ENCODE measurements around the gene CXCR5.

DNA sequence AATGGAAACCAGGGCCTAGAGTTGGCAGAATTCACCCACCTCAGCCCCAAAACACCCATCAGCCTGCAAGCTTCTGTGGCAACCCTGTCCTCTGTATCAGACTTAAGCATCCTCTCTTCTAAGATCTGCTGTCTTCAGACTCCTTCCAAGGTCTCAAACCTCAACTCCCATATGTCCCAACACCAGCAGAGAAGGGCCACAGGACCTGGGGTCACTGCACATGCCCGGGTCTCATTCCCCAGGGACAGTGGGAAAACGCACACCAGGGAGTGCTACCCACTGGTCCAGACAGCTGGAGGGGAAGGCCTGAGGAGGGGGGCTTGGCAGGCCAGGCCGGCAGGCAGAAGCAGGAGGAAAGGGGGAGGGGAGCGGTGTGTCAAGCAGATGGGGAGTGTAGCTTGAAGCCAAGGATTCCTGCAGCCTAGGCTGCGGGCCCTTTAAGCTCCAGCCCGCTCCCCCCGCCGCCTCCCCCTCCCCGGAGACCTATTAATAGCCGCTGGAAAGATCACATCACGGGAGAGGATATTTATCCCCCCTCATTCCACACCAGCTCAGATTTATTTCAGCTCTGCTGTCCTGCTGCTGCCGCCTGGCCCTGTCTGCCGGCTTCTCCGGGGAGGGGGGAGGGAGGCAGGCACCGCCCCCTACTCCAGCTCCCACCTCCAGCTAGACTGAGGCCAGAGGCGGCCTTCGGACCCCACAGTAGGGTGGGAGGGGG, 25.4 kb downstream of the CXCR5 start:
- TF ChIP-seq EZH2 (IDR thresholded peaks at IDR 0.05) (no peak), POLR2AphosphoS5 (IDR thresholded peaks at IDR 0.05; ENCODE audit: borderline replicate concordance, low read depth, low read length) (peak; percentile 73)
